Vagina (tissue), 2 donors: Measurements from ENCODE around the gene RASGEF1C. TPM values are rescaled to one million over a fixed set of nuclear protein-coding genes. Genes with fewer than 3 reads are reported as not detected.

Source experiments
- DNase-seq, 2 donors: peaks; one replicate each; pipeline ENCODE4 v3.0.0-alpha.2; 2017; ENCODE audit errors: extremely low spot score in 2 of 2
- H3K27ac ChIP-seq: fragments of 200-600 bp; sonication (generic); one replicate; pipeline ENCODE4 v1.5.1; 2019
- H3K27me3 ChIP-seq: fragments of 200-600 bp; sonication (generic); one replicate; pipeline ENCODE4 v1.5.1; 2019
- H3K36me3 ChIP-seq, 2 donors: fragments of 200-600 bp; sonication (generic); one replicate each; pipeline ENCODE4 v1.5.1; 2017 to 2019
- H3K4me1 ChIP-seq: fragments of 200-600 bp; sonication (generic); one replicate; pipeline ENCODE4 v1.5.1; 2019
- H3K4me3 ChIP-seq, 2 donors: fragments of 200-600 bp; sonication (generic); 1 replicate in 1 of 2; 2 replicates in 1 of 2; pipeline ENCODE4 v1.5.1; 2016 to 2019
- H3K9me3 ChIP-seq: fragments of 200-600 bp; sonication (generic); one replicate; pipeline ENCODE4 v1.5.1; 2019
- CTCF ChIP-seq, 3 experiments: fragments of 450-650 bp in 2 of 3; fragments of 200-600 bp in 1 of 3; sonication (generic) in 1 of 3; IDR thresholded peaks; one replicate each; pipeline ENCODE4 v1.5.1; 2017 to 2019; ENCODE audit warnings: antibody characterized with exemption in 3 of 3, mild to moderate bottlenecking in 2 of 3, moderate library complexity in 2 of 3
- POLR2A ChIP-seq, 2 donors: fragments of 450-650 bp; IDR thresholded peaks; one replicate each; pipeline ENCODE4 v1.6.1; 2017; ENCODE audit warnings: antibody characterized with exemption in 2 of 2, mild to moderate bottlenecking in 2 of 2, moderate library complexity in 2 of 2
- POLR2AphosphoS5 ChIP-seq, 2 donors: sonication (generic); formaldehyde crosslinking; IDR thresholded peaks; one replicate each; pipeline ENCODE4 v1.9.0; 2017; ENCODE audit warnings: antibody characterized with exemption in 2 of 2, mild to moderate bottlenecking in 2 of 2, low read depth in 1 of 2; ENCODE audit not compliant: insufficient read depth in 1 of 2
- intact Hi-C: fragments of 100-400 bp; cut with DNase I; formaldehyde crosslinking; loops from one replicate; pipeline ENCODE4 v1.15.1; 2023
- total RNA-seq: library from RNA; depleted of rRNA; stranded (reverse); fragments of >200 nt; gene quantifications from one replicate; pipeline ENCODE4 v1.2.3, GENCODE V29; 2016

The RASGEF1C gene
- total RNA-seq, 1 donor from 2014 or later, result 2.5 TPM

DNA sequence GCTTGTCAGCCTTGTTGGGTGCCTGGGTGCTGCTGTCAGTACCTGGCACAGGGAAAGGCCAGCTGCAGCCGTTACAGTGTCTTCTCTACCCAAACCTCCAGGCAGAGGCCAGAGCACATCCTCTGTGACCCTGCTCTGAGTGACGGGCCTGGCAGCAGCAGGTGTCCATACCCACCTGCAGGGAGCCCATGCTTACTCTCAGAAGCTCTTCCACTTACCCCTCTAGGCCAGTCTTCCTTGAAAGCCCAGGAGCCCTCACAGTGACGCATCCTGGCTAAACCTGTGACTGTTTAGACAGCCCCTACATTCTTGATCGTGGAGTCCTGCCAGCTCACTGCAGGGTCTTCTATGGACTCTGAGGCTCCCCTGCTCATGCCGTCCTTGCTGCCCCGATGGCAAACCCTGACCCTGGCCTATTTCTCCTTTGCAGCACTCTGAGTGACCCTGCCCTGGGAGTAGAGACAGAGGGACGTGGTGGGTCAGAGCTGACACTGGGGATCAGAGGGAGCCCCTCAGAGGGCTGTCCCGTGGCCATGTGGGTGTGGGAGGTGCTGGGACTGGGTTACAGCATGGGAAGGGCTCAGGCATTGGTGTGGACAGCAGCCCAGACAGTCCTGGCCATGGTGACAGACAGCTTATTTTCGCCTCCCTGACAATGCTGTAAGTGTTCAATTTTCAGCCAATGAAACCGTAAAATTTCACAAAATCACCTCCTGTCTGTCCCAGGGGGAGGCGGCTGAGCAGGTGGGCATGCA lies 69.9 kb downstream of the RASGEF1C start:
- DNase-seq, result peak in 1 of 2 donors; percentile 94
- intact Hi-C loops, result no loop called here
- TF ChIP-seq POLR2A (IDR thresholded peaks at IDR 0.05) (no peak), CTCF (IDR thresholded peaks at IDR 0.05) (no peak), POLR2AphosphoS5 (IDR thresholded peaks at IDR 0.05; ENCODE audit: insufficient read depth in 1 of 2, low read depth in 1 of 2) (no peak)
- H3K36me3 ChIP-seq, result no peaks in the 10 kb centered on the region
- no peaks in the 10 kb centered on the region for H3K4me1 ChIP-seq
- no peaks in the 10 kb centered on the region for H3K27me3 ChIP-seq
- H3K9me3 ChIP-seq, result no peaks in the 10 kb centered on the region
- no peak overlapping the region for H3K27ac ChIP-seq
- H3K4me3 ChIP-seq, result no peak overlapping the region

GRCh38 chr5:180138214-180138975 lies 70.6 kb downstream of the RASGEF1C start:
- peak in 1 of 2 donors; percentile 79 for DNase-seq
- intact Hi-C loops, result no loop called here
- TF ChIP-seq CTCF (IDR thresholded peaks at IDR 0.05) (no peak), POLR2AphosphoS5 (IDR thresholded peaks at IDR 0.05; ENCODE audit: insufficient read depth in 1 of 2, low read depth in 1 of 2) (no peak)
- Histone ChIP-seq H3K9me3 (no peaks in the 10 kb centered on the region), H3K27ac (no peak overlapping the region), H3K4me3 (no peak overlapping the region), H3K4me1 (no peaks in the 10 kb centered on the region), H3K27me3 (no peaks in the 10 kb centered on the region), H3K36me3 (no peaks in the 10 kb centered on the region)

GRCh38 chr5:180137401-180138213 lies 71.4 kb downstream of the RASGEF1C start:
- Histone ChIP-seq H3K27ac (no peak overlapping the region), H3K36me3 (no peaks in the 10 kb centered on the region), H3K4me3 (no peak overlapping the region), H3K9me3 (no peaks in the 10 kb centered on the region), H3K4me1 (no peaks in the 10 kb centered on the region), H3K27me3 (no peaks in the 10 kb centered on the region)
- DNase-seq, result peak; percentile 62 to 94
- intact Hi-C loops, result no loop called here
- no peak for TF ChIP-seq POLR2AphosphoS5 (IDR thresholded peaks at IDR 0.05; ENCODE audit: insufficient read depth in 1 of 2, low read depth in 1 of 2)
- TF ChIP-seq CTCF (IDR thresholded peaks at IDR 0.05), result no peak
- TF ChIP-seq POLR2A (IDR thresholded peaks at IDR 0.05), result no peak

DNA sequence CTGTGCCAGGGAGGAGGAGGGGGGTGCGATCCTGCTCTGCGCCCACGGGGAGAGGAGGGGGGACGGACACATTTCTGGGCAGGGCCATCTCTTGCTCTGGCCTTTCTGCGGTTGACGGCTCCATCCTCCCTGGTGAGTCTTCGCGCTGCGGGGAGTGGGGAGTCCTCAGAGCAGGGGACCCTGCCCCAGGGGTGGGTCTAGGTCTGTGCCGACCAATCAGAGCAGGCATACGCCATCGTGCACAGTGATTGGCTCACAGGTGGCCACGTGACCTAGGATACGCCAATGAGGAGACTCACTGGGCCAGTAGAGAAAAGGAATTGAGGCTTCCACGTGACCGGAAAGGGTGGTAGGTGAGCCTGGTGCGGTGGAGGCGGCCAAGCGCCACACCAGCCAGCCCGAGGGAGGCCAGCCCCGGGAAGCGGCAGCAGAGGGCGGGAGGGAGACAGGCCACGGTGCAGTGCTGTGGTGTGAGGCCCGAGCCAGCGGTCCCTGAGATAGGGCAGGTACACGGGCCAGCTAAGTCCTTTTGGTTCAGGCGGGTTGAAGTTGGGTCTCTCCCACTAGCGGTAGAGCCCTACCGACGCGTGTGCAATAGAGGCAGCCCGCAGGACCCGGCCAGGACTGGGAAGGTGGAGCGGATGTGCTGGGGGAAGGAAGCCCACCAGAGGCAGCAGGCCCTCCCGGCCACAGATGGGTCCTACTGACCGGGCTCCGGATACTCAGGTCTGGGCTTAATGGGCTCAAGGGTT lies 72.2 kb downstream of the RASGEF1C start:
- no peak overlapping the region for H3K4me3 ChIP-seq
- no peaks in the 10 kb centered on the region for H3K9me3 ChIP-seq
- intact Hi-C loops, result no loop called here
- no peaks in the 10 kb centered on the region for H3K4me1 ChIP-seq
- no peaks in the 10 kb centered on the region for H3K27me3 ChIP-seq
- TF ChIP-seq POLR2A (IDR thresholded peaks at IDR 0.05) (no peak), POLR2AphosphoS5 (IDR thresholded peaks at IDR 0.05; ENCODE audit: insufficient read depth in 1 of 2, low read depth in 1 of 2) (no peak), CTCF (IDR thresholded peaks at IDR 0.05) (no peak)
- no peak overlapping the region for H3K27ac ChIP-seq
- H3K36me3 ChIP-seq, result no peaks in the 10 kb centered on the region
- DNase-seq, result peak in 1 of 2 donors; percentile 67
